ENCODE results near the gene ARHGAP23. TPM values are rescaled to one million over a fixed set of nuclear protein-coding genes. Genes with fewer than 3 reads are reported as not detected.

ARHGAP23 gene
- polyA plus RNA-seq, 1 donor (not counting 4 experiments of a cell fraction or from before 2014, with no cell fraction given) = 6.1 TPM

DNA sequence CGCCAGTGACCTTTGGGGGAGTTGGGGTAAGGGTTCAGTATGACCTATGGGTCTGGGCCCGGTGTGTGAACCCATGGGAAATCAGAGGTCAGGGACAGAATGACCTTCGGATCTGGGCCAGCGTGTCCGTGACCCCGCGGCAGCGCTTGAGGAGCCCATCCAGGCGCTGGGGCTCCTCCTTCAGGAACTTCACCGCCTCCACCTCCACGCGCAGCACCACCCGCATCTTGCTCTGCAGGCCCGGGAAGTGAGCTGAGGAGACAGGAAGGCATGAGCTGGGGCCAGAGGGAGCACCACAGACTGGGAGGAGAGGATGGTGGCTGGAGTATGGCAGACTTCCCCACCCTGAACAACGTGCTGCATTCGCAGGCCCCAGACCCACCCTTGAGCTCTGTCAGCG, 124.1 kb downstream of the ARHGAP23 start:
- Histone ChIP-seq H3K9me3 (ENCODE audit: control insufficient read depth, low read depth, low read length) (no peaks in the 10 kb centered on the region), H3K79me2 (ENCODE audit: control insufficient read depth, insufficient read depth, low read length) (no peaks in the 10 kb centered on the region), H3K9ac (ENCODE audit: control insufficient read depth, extremely low read depth, insufficient read depth, low read length) (no peak overlapping the region), H3K4me3 (ENCODE audit: control insufficient read depth in 2 of 3, extremely low read depth in 1 of 3, insufficient read depth in 2 of 3, low read depth in 1 of 3, low read length in 3 of 3) (no peak overlapping the region), H4K20me1 (ENCODE audit: control insufficient read depth, extremely low read depth, insufficient read depth, low read length) (no peaks in the 10 kb centered on the region), H2AFZ (ENCODE audit: control insufficient read depth, low read length) (no peak overlapping the region), H3K9me1 (ENCODE audit: control insufficient read depth, extremely low read depth, insufficient read depth, low read length) (peaks cover 3% of the 10 kb centered on the region), H3K27ac (ENCODE audit: control insufficient read depth, insufficient read depth, low read length) (no peak overlapping the region), H3K36me3 (ENCODE audit: control insufficient read depth in 2 of 2, extremely low read depth in 1 of 2, insufficient read depth in 2 of 2, low read length in 2 of 2) (no peaks in the 10 kb centered on the region), H3K4me2 (ENCODE audit: control insufficient read depth, extremely low read depth, insufficient read depth, low read depth, low read length) (no peak overlapping the region), H3K27me3 (ENCODE audit: control insufficient read depth, extremely low read depth, insufficient read depth, low read length) (no peaks in the 10 kb centered on the region), H3K4me1 (ENCODE audit: control insufficient read depth, extremely low read depth, insufficient read depth, low read length) (peaks cover 29% of the 10 kb centered on the region)
- no peak for DNase-seq (ENCODE audit: low read depth, low spot score)
- no peak for TF ChIP-seq EZH2 (IDR thresholded peaks at IDR 0.05; ENCODE audit: low read length)
- TF ChIP-seq, protein P1, sequence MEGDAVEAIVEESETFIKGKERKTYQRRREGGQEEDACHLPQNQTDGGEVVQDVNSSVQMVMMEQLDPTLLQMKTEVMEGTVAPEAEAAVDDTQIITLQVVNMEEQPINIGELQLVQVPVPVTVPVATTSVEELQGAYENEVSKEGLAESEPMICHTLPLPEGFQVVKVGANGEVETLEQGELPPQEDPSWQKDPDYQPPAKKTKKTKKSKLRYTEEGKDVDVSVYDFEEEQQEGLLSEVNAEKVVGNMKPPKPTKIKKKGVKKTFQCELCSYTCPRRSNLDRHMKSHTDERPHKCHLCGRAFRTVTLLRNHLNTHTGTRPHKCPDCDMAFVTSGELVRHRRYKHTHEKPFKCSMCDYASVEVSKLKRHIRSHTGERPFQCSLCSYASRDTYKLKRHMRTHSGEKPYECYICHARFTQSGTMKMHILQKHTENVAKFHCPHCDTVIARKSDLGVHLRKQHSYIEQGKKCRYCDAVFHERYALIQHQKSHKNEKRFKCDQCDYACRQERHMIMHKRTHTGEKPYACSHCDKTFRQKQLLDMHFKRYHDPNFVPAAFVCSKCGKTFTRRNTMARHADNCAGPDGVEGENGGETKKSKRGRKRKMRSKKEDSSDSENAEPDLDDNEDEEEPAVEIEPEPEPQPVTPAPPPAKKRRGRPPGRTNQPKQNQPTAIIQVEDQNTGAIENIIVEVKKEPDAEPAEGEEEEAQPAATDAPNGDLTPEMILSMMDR (optimal IDR thresholded peaks at IDR 0.05 in 1 of 3, IDR thresholded peaks at IDR 0.05 in 1 of 3, conservative IDR thresholded peaks at IDR 0.05 in 1 of 3; ENCODE audit: extremely low read depth in 1 of 3, insufficient read depth in 2 of 3, low read length in 3 of 3) = no peak
- no peak for FAIRE-seq
- dilution Hi-C loops (cut with MboI; ENCODE audit: extremely low pct_ligation_motif_present, low sequenced_read_pairs) = no loop called here

DNA sequence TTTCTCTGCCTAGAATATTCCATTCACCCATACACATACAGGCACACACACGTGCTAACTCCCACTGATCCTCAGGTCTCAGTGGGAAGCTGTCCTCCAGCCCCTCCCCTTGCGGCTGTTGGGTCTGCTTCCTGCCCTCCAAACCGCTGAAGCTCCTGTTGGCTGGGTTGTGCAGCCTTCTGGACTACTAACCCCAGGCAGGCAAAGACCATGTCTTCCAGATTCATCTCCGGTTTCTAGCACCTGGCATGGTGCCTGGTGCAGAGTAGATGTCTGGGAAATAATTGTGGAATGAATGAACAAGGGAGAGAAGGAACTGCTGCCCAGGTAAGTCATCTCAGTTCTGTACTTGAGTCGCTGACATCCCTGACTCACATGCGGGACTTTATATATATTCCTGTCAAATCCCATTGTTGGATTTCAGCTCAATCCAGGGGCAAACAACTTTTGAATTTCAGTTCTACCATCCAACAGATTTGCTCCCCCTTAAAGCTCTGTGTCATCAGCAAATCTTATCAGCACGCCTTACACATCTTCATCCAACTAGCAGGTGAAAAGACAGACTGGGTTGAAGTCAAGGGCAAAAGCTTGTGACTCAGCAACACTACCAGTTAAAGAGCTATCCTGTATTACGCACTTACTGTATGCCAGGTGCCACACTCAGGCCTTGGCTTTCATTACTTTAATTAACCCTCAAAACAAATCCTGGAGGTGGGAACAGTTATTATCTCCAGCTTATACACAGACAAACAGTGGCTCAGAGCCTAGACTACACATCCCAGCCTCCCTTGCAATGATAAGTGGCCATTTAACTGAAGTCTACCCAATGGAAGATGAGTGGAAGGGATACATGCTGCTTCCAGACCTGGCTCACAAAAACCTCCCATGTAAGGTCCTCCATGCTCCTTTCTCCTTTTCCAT, 126.4 kb downstream of the ARHGAP23 start:
- Histone ChIP-seq H3K4me2 (ENCODE audit: control insufficient read depth, extremely low read depth, insufficient read depth, low read depth, low read length) (no peak overlapping the region), H3K4me1 (ENCODE audit: control insufficient read depth, extremely low read depth, insufficient read depth, low read length) (peaks cover 46% of the 10 kb centered on the region), H3K9ac (ENCODE audit: control insufficient read depth, extremely low read depth, insufficient read depth, low read length) (no peak overlapping the region), H3K27me3 (ENCODE audit: control insufficient read depth, extremely low read depth, insufficient read depth, low read length) (no peaks in the 10 kb centered on the region), H2AFZ (ENCODE audit: control insufficient read depth, low read length) (no peak overlapping the region), H3K9me3 (ENCODE audit: control insufficient read depth, low read depth, low read length) (no peaks in the 10 kb centered on the region), H3K27ac (ENCODE audit: control insufficient read depth, insufficient read depth, low read length) (no peak overlapping the region), H3K9me1 (ENCODE audit: control insufficient read depth, extremely low read depth, insufficient read depth, low read length) (peaks cover 3% of the 10 kb centered on the region), H3K79me2 (ENCODE audit: control insufficient read depth, insufficient read depth, low read length) (no peaks in the 10 kb centered on the region), H3K4me3 (ENCODE audit: control insufficient read depth in 2 of 3, extremely low read depth in 1 of 3, insufficient read depth in 2 of 3, low read depth in 1 of 3, low read length in 3 of 3) (no peak overlapping the region), H4K20me1 (ENCODE audit: control insufficient read depth, extremely low read depth, insufficient read depth, low read length) (no peaks in the 10 kb centered on the region), H3K36me3 (ENCODE audit: control insufficient read depth in 2 of 2, extremely low read depth in 1 of 2, insufficient read depth in 2 of 2, low read length in 2 of 2) (no peaks in the 10 kb centered on the region)
- dilution Hi-C loops (cut with MboI; ENCODE audit: extremely low pct_ligation_motif_present, low sequenced_read_pairs) = no loop called here
- DNase-seq (ENCODE audit: low read depth, low spot score) (no peak), FAIRE-seq (no peak)
- TF ChIP-seq EZH2 (IDR thresholded peaks at IDR 0.05; ENCODE audit: low read length) = no peak

Measured in keratinocyte (primary cell).